ENCODE data around the gene DENND6B.

DNA sequence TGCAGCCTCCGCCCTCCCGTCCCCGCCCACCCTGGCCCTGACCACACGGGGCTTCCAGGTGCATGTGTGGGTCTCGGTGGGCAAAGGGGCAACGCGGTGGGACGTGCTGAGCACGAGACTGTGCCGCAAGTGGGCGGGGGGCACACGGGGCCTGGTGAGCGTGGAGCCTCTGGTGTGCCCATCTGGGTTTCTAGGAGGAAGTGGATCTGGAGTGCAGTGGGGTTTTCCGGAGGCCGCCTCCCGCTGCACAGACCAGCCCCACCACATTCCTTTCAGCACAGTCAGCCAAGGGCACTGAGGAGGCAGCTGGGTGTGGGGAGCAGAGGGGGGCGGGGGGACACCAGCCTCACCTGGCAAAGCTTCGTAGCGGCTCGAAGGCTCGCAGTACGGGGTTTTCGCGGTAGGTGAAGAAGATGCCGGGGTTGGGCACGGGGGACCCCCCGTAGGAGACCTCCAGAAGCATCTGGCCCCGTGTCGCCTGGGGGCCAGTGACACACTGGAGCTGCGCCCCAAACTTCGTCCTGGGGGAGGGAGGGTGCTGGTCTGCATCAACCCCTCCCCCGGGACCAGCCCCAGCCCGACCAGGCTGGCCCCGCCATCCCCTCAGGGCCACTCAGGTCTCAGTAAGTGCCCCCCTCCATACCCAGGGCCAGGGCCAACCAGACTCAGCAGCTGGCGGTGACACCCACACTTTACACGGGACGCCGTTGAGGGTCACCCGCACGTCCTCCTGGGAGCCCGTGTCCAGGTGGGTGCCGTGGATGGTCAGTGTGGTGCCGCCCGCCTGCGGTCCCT is 44.3 kb downstream of the DENND6B start:
- peak in 2 of 3 donors; percentile 54 to 62 for TF ChIP-seq POLR2AphosphoS5 (IDR thresholded peaks at IDR 0.05)
- TF ChIP-seq POLR2A (IDR thresholded peaks at IDR 0.05), result no peak
